Measurements from ENCODE around the gene GNAS-AS1. TPM values are rescaled to one million over a fixed set of nuclear protein-coding genes. Genes with fewer than 3 reads are reported as not detected.
A peak's percentile ranks its signal among the peaks of the same experiment; 100 is the strongest.

The GNAS-AS1 gene
- total and polyA plus RNA-seq, 2 experiments from 2014 or later: 12.3 to 15.0 TPM

DNA sequence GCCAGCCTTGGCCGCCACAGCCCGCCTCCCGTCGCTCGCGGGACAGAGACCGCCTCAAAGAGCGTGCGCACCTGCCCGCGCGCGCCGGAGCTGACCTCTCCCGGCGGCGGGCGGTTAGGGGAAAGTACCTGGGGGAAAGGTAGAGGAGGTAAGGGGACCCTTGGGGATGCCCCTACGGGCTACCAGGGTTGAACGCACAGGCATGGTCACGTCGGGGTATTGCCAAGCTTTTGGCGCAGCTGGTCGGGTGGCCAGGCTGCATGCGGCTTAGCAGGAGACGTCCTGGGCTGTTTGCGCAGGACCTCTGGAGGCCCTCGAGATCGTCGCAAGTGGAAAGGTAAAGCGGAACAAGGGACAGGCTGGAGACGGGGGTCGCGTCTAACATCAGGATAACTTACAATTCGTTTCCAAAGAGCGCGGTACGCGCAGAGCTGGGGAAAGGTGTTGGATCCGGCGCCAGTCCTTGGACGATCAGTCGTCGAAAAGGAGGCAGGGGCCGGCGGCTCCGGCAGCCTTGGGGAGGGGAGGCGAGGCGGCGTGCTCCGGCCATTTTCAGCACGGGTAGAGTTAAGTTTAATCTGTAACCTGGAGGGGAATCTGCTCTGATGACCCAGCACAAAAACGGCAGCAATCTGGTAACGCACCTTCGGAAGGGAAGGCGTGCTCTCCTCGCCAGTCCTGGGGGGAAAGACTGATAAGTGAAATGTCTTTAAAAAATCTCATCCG is 9.0 kb downstream of the GNAS-AS1 start:
- Mint-ChIP-seq H3K27me3 (ENCODE audit: insufficient read depth, low read depth, poor library complexity) (peaks cover 21% of the 10 kb centered on the region), H3K36me3 (ENCODE audit: low read depth) (peaks cover 80% of the 10 kb centered on the region), H3K9me3 (no peaks in the 10 kb centered on the region), H3K4me1 (peaks cover 72% of the 10 kb centered on the region), H3K4me3 (peak overlapping the region; percentile 88), H3K27ac (peak overlapping the region; percentile 97)
- Histone ChIP-seq H3K4me1 (ENCODE audit: insufficient read depth) (peaks cover 51% of the 10 kb centered on the region), H3K27me3 (ENCODE audit: insufficient read depth) (peaks cover 23% of the 10 kb centered on the region), H3K36me3 (ENCODE audit: insufficient read depth) (peaks cover 14% of the 10 kb centered on the region), H3K27ac (ENCODE audit: low read depth) (peak overlapping the region; percentile 96), H3K4me2 (peak overlapping the region; percentile 86), H3K79me2 (replicated peaks; ENCODE audit: insufficient read depth) (peaks cover 97% of the 10 kb centered on the region), H3K4me3 (peak overlapping the region; percentile 90), H2AFZ (no peak overlapping the region), H3F3A (replicated peaks; ENCODE audit: low read depth) (peaks cover 6% of the 10 kb centered on the region; the same call in 1 of the 2 replicates), H4K20me1 (replicated peaks; ENCODE audit: insufficient read depth) (peaks cover 30% of the 10 kb centered on the region), H3K9me2 (ENCODE audit: insufficient read depth) (no peaks in the 10 kb centered on the region)
- DNase-seq (ENCODE audit: low spot score) (peak; percentile 45), ATAC-seq (peak; percentile 4)
- TF ChIP-seq POLR2AphosphoS5 (IDR thresholded peaks at IDR 0.05; ENCODE audit: low read depth): no peak
- no peak for TF ChIP-seq ZNF114 (CRISPR knock-in tag; IDR thresholded peaks at IDR 0.05)
- TF ChIP-seq JUNB (IDR thresholded peaks at IDR 0.05; ENCODE audit: unreplicated experiment): no peak

DNA sequence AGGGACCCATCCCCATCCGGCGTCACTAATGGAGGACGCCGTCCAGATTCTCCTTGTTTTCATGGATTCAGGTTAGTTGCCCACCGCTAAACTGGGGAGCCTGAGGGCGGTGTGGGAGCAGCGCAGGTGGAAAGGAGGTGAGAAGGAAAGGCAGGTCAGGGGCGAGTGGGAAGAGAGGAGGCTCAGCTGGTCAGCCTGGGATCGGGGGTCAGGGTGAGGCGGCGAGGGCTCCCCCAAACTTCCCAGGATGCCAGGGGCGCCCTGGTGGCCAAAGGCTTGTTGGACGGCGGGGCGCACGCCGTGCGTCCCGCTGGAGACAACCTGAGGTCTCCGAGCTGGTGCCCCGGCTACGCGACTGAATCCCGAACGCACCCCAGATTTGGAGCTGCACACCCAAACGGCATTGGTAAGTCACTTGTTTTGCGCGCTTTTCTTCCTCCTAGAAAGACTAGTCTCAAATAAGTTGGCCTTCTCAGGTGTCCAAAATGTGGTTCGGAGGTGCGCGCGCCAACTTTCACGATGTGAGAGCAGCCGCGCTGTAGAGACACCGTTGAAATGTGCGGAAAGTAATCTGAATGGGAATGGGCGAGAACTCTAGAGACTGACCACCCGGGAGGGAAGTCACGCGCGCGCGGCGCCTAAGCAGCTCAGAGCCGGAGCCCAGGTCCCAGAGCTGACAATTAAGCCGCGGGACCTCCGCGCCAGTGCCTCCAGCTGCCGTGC is 9.7 kb downstream of the GNAS-AS1 start:
- H3K4me3 ChIP-seq: peak overlapping the region; percentile 90
- H3K9me3 Mint-ChIP-seq: no peaks in the 10 kb centered on the region
- H3K36me3 Mint-ChIP-seq (ENCODE audit: low read depth): peaks cover 84% of the 10 kb centered on the region
- H3K4me1 ChIP-seq (ENCODE audit: insufficient read depth): peaks cover 44% of the 10 kb centered on the region
- H3K9me2 ChIP-seq (ENCODE audit: insufficient read depth): no peaks in the 10 kb centered on the region
- no peak for ATAC-seq
- TF ChIP-seq ZNF462 (CRISPR knock-in tag; IDR thresholded peaks at IDR 0.05): no peak
- TF ChIP-seq EZH2phosphoT487 (IDR thresholded peaks at IDR 0.05; ENCODE audit: unreplicated experiment): no peak
- TF ChIP-seq ZNF114 (CRISPR knock-in tag; IDR thresholded peaks at IDR 0.05): no peak
- no peak for TF ChIP-seq CTCF (conservative IDR thresholded peaks at IDR 0.05; ENCODE audit: low read depth in 2 of 2)
- no peak for TF ChIP-seq ETS1 (IDR thresholded peaks at IDR 0.05)
- TF ChIP-seq ZNF331 (CRISPR knock-in tag; IDR thresholded peaks at IDR 0.05; ENCODE audit: low read depth): no peak
- peaks cover 70% of the 10 kb centered on the region for H3K4me1 Mint-ChIP-seq
- DNase-seq (ENCODE audit: low spot score): peak; percentile 38
- H3K79me2 ChIP-seq (replicated peaks; ENCODE audit: insufficient read depth): peaks cover 97% of the 10 kb centered on the region
- H4K20me1 ChIP-seq (replicated peaks; ENCODE audit: insufficient read depth): peaks cover 27% of the 10 kb centered on the region
- peak overlapping the region; percentile 97 for H3K27ac Mint-ChIP-seq
- peaks cover 6% of the 10 kb centered on the region; the same call in 1 of the 2 replicates for H3F3A ChIP-seq (replicated peaks; ENCODE audit: low read depth)
- H3K4me3 Mint-ChIP-seq: peak overlapping the region; percentile 88
- H3K27me3 ChIP-seq (ENCODE audit: insufficient read depth): peaks cover 23% of the 10 kb centered on the region
- H3K27me3 Mint-ChIP-seq (ENCODE audit: insufficient read depth, low read depth, poor library complexity): peaks cover 21% of the 10 kb centered on the region
- peak overlapping the region; percentile 86 for H3K4me2 ChIP-seq
- H3K27ac ChIP-seq (ENCODE audit: low read depth): no peak overlapping the region
- H3K36me3 ChIP-seq (ENCODE audit: insufficient read depth): peaks cover 21% of the 10 kb centered on the region
- no peak overlapping the region for H2AFZ ChIP-seq
